Parathyroid adenoma (tissue), 2 donors: ENCODE results near the gene HS3ST6.

Experiments
- H2AFZ ChIP-seq: fragments of 300-600 bp; sonication (generic); one replicate; pipeline ENCODE4 v1.7.0; 2017; ENCODE audit warnings: antibody characterized with exemption, mild to moderate bottlenecking
- H3K27ac ChIP-seq: fragments of 300-600 bp; sonication (generic); one replicate; pipeline ENCODE4 v1.7.0; 2017
- H3K27me3 ChIP-seq: fragments of 300-600 bp; sonication (generic); one replicate; pipeline ENCODE4 v1.7.0; 2017; ENCODE audit warnings: low read length; ENCODE audit not compliant: control insufficient read depth, insufficient read depth
- H3K36me3 ChIP-seq: fragments of 300-600 bp; sonication (generic); one replicate; pipeline ENCODE4 v1.7.0; 2017; ENCODE audit warnings: low read length; ENCODE audit not compliant: control insufficient read depth, insufficient read depth
- H3K4me1 ChIP-seq: fragments of 300-600 bp; sonication (generic); one replicate; pipeline ENCODE4 v1.7.0; 2017; ENCODE audit warnings: control low read depth
- H3K4me2 ChIP-seq: fragments of 300-600 bp; sonication (generic); one replicate; pipeline ENCODE4 v1.7.0; 2017; ENCODE audit warnings: low read length
- H3K4me3 ChIP-seq: fragments of 300-600 bp; sonication (generic); one replicate; pipeline ENCODE4 v1.7.0; 2017; ENCODE audit warnings: low read depth, low read length
- H3K79me2 ChIP-seq: fragments of 300-600 bp; sonication (generic); one replicate; pipeline ENCODE4 v1.7.0; 2017; ENCODE audit warnings: control low read depth
- H3K9ac ChIP-seq: fragments of 300-600 bp; sonication (generic); one replicate; pipeline ENCODE4 v1.7.0; 2017; ENCODE audit warnings: mild to moderate bottlenecking
- H3K9me3 ChIP-seq: fragments of 300-600 bp; sonication (generic); one replicate; pipeline ENCODE4 v1.7.0; 2017; ENCODE audit warnings: low read length; ENCODE audit not compliant: control insufficient read depth
- TF ChIP-seq, protein P1 (sequence below): fragments of 300-600 bp; sonication (generic); IDR thresholded peaks from one replicate; pipeline ENCODE4 v1.7.0; 2017; ENCODE audit warnings: antibody characterized with exemption, mild to moderate bottlenecking
- donor health status: primary hyperparathyroidism.

The HS3ST6 gene

DNA sequence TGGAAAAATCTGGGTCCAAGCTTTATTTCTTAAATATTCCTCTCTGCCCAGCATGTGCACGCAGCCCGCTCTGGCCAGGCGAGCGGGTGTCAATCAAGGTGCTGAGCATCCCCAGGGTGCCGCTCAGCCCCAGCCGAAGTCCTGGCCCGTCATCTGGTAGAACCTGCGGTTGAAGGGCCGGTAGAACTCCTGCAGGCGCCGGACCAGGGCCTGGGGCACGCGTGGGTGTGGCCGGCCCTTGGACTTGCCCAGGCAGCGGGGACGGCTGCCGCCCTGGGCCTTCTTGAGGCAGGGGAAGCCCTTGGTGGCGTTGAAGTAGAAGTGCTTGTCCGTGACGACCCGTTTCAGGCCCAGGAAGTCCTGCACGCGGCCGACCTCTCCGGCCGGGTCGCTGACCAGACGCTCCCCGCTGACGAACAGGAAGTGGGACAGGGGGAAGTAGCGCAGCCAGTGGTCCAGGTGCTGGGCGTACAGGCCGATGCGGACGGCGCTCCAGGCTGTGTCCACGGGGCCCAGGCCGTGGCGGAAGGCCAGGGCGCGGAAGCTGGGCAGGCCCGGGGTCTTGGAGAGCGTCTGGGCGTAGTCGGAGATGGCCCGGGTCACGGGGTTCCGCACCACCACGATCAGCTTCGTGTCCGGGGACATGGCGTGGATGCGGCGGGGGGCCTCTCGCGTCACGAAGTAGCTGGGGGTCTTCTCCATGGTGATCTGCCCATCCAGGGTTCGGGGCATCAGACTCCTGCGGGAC is 6.6 kb downstream of the HS3ST6 start:
- Histone ChIP-seq H3K27me3 (no peaks in the 10 kb centered on the region), H3K27ac (no peak overlapping the region), H3K36me3 (no peaks in the 10 kb centered on the region), H3K9me3 (no peaks in the 10 kb centered on the region), H3K4me3 (no peak overlapping the region), H3K4me2 (no peak overlapping the region), H3K4me1 (no peaks in the 10 kb centered on the region), H3K9ac (no peak overlapping the region), H2AFZ (no peak overlapping the region), H3K79me2 (no peaks in the 10 kb centered on the region)
- TF ChIP-seq, protein P1, sequence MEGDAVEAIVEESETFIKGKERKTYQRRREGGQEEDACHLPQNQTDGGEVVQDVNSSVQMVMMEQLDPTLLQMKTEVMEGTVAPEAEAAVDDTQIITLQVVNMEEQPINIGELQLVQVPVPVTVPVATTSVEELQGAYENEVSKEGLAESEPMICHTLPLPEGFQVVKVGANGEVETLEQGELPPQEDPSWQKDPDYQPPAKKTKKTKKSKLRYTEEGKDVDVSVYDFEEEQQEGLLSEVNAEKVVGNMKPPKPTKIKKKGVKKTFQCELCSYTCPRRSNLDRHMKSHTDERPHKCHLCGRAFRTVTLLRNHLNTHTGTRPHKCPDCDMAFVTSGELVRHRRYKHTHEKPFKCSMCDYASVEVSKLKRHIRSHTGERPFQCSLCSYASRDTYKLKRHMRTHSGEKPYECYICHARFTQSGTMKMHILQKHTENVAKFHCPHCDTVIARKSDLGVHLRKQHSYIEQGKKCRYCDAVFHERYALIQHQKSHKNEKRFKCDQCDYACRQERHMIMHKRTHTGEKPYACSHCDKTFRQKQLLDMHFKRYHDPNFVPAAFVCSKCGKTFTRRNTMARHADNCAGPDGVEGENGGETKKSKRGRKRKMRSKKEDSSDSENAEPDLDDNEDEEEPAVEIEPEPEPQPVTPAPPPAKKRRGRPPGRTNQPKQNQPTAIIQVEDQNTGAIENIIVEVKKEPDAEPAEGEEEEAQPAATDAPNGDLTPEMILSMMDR, result no peak

DNA sequence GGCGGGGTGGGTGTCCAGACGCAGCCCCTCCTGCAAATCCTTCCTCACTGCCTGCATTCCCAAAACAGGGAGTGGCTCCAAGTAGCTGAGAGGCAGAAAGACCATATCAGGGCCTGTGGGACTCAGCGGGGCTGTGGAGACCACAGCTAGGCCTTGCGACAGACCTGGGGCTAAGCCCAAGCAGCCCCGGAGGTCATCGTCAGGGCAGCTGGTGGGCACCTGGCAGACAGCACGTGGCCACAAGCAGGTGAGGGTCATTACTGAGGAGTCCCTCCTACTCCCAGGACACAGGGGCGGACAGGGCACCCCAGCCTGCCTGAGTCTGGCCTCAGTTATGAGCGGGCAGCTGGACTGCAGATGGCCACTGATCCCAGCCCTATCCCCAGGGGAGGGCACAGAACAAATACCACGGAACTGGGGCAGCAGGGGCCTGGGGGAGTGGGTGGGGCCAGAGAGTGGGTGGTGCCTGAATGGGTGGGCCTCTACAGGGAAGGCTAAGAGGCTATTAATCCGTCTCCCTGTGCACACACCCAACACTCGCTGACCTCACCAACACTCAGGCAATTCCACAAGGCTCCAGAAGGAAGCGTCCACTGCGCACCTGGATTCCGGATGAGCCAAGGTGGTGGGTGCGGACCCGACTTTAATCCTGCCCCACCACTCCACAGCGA is 8.5 kb downstream of the HS3ST6 start:
- no peak overlapping the region for H3K4me3 ChIP-seq
- H3K79me2 ChIP-seq, result no peaks in the 10 kb centered on the region
- H3K27me3 ChIP-seq, result no peaks in the 10 kb centered on the region
- TF ChIP-seq, protein P1, result no peak
- no peak overlapping the region for H3K27ac ChIP-seq
- H3K9me3 ChIP-seq, result no peaks in the 10 kb centered on the region
- no peak overlapping the region for H2AFZ ChIP-seq
- H3K36me3 ChIP-seq, result no peaks in the 10 kb centered on the region
- no peaks in the 10 kb centered on the region for H3K4me1 ChIP-seq
- no peak overlapping the region for H3K4me2 ChIP-seq
- H3K9ac ChIP-seq, result no peak overlapping the region

DNA sequence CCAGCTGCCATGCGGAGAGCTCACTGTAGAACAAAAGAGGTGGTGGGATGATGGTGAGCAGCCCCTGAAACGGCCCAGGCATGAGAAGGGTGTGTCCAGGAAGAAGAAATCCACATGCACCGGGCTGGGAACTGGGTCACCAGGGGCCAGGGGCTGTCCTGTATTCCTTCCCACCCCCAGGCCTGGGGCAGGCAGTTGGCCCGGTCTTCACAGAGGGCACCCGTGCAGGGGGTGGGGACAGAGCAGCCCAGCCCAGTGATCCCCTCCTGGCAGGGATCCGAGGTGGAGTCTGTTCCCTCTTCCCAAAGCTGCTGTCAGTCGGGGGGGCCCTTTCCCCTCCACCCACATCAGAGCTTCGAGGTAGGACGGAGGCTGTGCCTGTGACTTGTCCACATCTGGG is 9.2 kb downstream of the HS3ST6 start:
- Histone ChIP-seq H2AFZ (no peak overlapping the region), H3K79me2 (no peaks in the 10 kb centered on the region), H3K4me1 (no peaks in the 10 kb centered on the region), H3K36me3 (no peaks in the 10 kb centered on the region), H3K27ac (no peak overlapping the region), H3K4me3 (no peak overlapping the region), H3K4me2 (no peak overlapping the region), H3K27me3 (no peaks in the 10 kb centered on the region), H3K9ac (no peak overlapping the region), H3K9me3 (no peaks in the 10 kb centered on the region)
- TF ChIP-seq, protein P1, result no peak

DNA sequence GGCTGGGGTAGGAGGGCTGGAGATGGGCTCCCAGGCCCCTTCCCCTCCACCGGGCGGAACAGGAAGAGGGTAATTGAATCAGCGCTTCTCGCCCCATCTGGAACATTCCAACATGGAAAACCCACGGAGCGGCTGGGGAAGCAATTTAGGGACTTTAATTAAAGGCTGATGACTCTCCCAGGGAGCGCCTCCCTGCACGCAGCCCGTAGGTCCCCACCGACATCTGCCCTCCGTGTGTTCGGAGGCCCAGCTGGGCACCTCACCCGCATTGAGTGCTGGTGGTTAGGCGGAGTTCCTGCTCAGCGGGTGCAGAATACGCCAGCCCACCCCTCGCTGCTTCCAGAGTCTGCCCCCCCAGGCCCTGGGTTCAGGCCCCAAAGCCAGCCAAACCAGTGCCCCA is 10.0 kb downstream of the HS3ST6 start:
- no peaks in the 10 kb centered on the region for H3K79me2 ChIP-seq
- H3K4me1 ChIP-seq, result no peaks in the 10 kb centered on the region
- H3K9ac ChIP-seq, result no peak overlapping the region
- no peaks in the 10 kb centered on the region for H3K36me3 ChIP-seq
- no peak overlapping the region for H3K4me2 ChIP-seq
- H3K4me3 ChIP-seq, result no peak overlapping the region
- no peak overlapping the region for H3K27ac ChIP-seq
- H2AFZ ChIP-seq, result no peak overlapping the region
- H3K9me3 ChIP-seq, result no peaks in the 10 kb centered on the region
- H3K27me3 ChIP-seq, result no peaks in the 10 kb centered on the region
- TF ChIP-seq, protein P1, result no peak
